ENCODE results near the gene LMO3. TPM values are rescaled to one million over a fixed set of nuclear protein-coding genes. Genes with fewer than 3 reads are reported as not detected.

Gene LMO3
- total RNA-seq, 1 donor from 2014 or later: 0.38 TPM

DNA sequence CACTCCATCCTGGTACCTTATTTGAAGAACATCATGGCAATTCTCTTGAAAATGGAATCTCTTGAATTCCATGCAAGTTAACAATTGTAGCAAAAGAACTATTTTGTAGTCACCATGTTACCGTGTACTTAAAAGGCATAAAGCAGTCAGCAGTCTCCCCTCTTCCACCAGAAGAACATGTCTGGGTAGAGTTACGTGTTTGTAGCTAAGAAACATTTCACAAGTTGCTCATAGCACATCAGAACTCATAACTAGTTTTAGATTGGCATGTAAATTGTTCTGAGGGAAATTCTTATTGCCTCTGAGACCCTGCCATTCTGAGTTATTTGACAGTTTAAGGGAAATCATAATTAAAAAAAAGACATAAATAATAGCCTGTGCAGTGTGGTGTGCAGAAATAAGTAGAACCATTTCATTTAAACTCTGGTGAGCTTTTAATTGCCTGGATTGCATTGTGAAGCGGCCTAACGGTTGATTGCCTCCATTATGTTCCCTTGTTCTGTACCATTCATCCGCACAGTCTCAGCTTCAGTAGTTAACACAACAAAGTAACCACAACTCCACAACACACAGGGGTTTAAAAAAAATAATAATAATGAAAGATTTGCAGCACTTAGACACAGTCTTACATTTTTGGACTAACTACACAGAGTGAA lies 2.6 kb downstream of the LMO3 start:
- intact Hi-C loops (cut with DNase I): no loop called here
- no peak for DNase-seq (ENCODE audit: low spot score)

GRCh38 chr12:16602412-16602811 lies 3.5 kb downstream of the LMO3 start:
- intact Hi-C loops (cut with DNase I): no loop called here
- DNase-seq (ENCODE audit: low spot score): no peak

GRCh38 chr12:16600525-16600924 lies 5.4 kb downstream of the LMO3 start:
- no peak for DNase-seq (ENCODE audit: low spot score)
- intact Hi-C loops (cut with DNase I): no loop called here

DNA sequence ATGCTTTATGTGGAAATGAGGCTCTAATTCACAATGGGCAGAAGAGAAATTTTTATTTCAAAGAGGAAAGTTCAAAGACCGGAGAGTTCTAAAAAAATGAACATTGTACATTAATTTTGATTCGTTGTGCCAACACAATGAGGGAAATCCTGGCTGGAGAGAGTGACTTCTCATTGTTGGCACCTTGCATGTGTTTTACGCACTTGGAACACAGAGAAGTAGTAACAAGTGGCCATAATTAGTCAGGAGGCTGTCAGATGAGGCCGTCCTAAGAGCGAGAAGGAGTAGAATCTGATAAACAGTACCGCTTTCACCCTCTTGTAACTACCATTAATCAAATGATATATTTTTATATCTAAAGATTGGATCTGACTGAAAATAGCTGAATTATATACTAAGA lies 6.9 kb downstream of the LMO3 start:
- intact Hi-C loops (cut with DNase I): no loop called here
- DNase-seq (ENCODE audit: low spot score): no peak

DNA sequence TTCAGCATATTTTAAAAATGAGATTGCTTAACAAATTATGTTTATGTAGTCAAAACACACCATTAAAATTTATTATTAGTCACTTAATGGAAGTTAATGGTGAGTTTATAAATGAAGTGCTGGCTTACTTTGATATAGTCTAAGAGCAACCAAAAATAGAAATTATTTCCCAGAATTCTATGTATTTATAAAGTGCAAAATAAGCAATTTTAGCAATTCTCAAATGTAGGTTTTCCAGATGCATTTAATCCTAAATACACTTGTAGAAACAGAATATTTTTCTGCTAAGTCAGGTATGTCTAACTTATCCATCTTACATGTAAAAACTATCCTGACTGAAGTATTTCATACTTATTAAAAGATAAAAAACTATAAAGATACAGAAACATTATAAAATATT lies 11.2 kb downstream of the LMO3 start:
- intact Hi-C loops (cut with DNase I): no loop called here
- no peak for DNase-seq (ENCODE audit: low spot score)

DNA sequence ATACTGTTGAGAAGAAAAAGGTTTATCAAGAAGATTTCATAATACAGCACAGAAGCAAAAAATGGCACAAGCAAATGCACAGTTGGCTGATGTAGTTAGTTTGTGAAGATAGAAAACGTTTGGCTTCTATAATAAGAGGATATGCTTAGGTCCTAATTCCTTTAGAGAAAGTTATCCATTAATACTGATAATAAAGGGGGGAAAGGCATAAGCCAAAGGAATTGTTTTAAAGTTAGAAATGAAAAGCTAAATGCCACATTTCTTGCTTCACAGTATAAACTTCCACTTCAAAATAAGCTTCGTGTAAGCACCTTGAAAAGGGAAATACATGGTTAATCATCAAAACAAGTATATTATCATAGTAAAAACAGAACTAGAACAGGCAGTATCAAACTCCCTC lies 12.4 kb downstream of the LMO3 start:
- no peak for DNase-seq (ENCODE audit: low spot score)
- intact Hi-C loops (cut with DNase I): no loop called here

DNA sequence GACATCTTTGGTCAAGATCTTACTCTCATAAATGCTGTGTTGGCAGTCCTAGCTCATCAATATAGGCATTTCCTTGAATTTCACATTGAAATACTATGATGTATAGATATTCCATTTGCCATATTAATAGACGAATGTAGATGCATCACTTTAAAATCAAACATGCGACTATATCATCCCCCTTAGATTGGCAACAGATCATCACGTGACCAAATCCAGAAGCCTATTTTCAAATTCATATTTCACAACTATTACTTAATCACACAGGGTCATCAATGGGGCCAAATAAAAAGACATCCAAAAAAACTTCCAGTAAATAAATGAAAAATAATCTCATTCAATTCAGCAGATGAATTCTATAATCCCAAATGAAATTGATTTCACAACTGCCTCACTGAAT lies 15.3 kb downstream of the LMO3 start:
- no peak for DNase-seq (ENCODE audit: low spot score)
- intact Hi-C loops (cut with DNase I): no loop called here

DNA sequence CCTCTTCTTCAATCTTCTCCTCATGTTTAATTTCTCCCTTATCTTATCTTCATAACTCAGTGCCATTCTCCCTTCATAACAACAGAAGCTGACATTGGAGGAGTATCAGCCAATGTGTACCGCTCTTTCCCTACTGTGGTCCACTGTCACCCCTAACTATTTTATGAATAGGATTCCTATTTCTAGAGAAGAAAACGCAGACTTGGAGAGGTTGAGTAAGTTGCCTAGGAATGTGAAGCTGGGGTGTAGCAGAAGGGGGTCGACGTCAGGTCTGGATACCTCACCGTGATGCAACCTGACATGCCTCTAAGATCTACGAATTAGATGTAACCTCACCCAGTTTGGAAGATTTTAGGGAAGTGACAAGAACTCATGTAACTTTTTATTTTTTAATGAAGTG lies 17.1 kb downstream of the LMO3 start:
- no peak for DNase-seq (ENCODE audit: low spot score)
- intact Hi-C loops (cut with DNase I): no loop called here

DNA sequence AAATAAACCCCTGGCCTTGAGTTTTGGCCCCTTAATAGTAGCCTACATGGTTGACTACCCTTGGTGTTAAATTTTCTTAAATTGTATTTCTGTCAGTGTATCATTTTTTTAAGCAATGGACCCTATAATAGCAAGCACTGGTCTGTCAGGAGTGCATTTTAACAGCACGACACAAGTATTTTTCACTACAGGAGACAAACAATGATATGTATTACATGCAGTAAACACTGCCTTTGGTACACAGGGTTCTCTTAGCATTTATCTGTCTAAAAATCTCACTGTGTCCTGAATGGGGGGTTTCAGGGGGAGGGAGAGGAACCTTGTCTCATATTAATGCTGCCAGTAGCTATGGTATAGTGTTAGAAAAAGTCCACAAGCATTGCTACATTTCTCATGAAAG lies 18.4 kb downstream of the LMO3 start:
- DNase-seq (ENCODE audit: low spot score): no peak
- intact Hi-C loops (cut with DNase I): no loop called here

- DNase-seq (ENCODE audit: low spot score): no peak
- intact Hi-C loops (cut with DNase I): no loop called here
These were observed 18.9 kb downstream of the LMO3 start for GRCh38 chr12:16587110-16587453.

- no peak for DNase-seq (ENCODE audit: low spot score)
- intact Hi-C loops (cut with DNase I): no loop called here
These were observed 19.4 kb downstream of the LMO3 start for GRCh38 chr12:16586350-16587109.

DNA sequence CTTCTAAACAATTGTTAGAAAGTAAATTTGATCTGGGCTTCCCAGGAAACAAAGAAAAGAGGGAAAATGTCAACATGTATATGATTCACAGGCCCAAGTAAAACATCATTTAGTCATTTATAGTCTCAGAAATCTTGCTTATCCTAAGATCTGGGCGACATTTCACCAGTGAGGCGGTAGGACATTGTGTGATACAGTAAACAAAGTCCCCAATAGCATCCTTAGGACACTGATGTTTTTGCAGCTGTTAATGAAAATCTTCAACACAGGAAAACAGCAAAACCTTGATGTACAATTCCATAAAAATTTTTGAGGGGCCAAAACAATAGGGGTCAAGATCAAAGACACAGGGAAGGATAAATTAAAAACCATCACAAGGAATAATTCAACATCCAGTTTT lies 20.2 kb downstream of the LMO3 start:
- intact Hi-C loops (cut with DNase I): no loop called here
- DNase-seq (ENCODE audit: low spot score): no peak

DNA sequence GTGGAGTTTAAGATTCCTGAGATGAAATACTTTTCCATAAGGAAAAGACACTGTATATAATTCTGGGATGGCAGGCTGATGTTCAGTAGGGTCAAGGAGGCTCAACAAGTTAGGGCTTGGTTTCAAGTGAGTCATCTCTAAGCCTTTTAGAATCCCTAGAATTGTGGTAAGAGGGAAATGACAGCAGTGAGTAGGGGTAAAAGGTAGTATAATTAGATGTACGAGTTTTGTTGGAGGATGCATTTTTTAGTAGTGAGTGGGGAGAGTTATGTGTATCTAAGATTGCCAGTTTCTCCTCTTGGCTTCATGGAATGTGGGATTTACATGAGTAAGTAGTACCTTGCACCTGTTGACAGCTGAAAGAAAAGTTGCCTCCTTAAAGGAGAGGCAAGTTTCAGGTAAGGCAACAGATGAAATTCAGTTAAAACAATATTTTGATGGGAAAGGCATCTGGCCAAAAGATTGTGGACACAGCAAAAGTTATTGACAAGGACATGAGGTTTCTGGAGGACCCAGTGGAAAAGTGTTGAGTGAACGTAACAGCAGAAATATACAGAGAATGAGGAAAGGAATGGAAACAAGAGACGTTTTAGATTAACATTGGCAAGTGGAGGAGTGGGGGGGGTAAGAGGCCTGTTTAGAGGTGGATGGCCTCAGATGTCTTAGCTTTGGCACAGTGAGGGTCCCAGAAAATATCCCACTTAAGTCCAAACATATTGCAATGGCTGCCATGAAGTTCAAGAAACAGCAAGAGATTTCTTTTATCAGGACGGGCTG lies 21.8 kb downstream of the LMO3 start:
- intact Hi-C loops (cut with DNase I): no loop called here
- DNase-seq (ENCODE audit: low spot score): no peak

DNA sequence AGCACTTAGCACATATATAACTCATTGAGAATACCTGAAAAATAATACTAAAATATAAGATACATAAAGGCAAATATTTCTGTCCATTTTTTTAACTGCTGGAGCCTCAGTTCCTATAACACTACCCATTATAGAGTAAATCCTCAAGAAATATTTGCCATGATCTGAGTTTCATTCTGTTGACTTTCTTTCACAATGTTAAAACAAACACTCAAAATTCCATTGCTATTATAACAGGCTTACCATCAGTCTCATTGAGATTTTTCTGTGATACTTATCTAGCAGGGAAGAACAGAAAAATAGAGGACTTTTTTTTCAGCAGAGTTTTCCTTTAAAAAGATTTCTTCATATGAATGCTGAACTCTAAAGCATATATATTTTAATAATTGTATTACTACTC lies 24.5 kb downstream of the LMO3 start:
- DNase-seq (ENCODE audit: low spot score): no peak
- intact Hi-C loops (cut with DNase I): no loop called here

- intact Hi-C loops (cut with DNase I): no loop called here
- DNase-seq (ENCODE audit: low spot score): no peak
These were observed 26.9 kb downstream of the LMO3 start for GRCh38 chr12:16579041-16579440.

DNA sequence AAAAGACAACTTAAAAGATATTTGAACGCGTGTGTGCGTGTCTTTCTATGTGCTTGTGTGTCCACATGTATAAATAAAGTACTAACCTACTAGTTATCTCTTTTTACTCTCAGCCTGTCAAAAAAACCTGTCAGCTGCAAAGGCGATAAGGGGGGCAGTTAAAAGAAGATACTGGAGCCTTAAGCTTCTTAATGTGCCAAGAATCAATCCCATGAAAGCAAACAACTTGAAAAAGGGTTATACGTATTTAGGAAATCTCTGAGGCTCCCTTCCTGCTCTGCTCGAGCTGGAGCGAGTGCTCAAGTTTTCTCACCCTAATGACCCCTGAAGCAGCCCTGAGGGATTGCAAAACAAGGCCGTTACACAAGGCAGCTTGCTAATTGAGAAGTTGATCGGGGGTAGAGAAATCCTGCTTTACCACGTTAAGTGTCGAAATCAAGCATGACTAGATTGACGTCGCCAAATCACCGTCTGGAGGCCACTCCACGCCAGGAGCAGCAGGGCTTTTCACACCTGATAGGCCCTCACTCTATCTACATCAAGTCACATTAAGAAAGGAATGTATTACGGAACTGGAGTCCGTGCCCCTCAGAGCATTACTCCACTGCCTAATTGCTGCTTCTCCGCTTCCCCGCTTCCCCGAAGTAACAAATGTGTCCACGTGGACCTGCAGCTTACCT lies 32.4 kb downstream of the LMO3 start:
- DNase-seq (ENCODE audit: low spot score): no peak
- intact Hi-C loops (cut with DNase I): no loop called here

DNA sequence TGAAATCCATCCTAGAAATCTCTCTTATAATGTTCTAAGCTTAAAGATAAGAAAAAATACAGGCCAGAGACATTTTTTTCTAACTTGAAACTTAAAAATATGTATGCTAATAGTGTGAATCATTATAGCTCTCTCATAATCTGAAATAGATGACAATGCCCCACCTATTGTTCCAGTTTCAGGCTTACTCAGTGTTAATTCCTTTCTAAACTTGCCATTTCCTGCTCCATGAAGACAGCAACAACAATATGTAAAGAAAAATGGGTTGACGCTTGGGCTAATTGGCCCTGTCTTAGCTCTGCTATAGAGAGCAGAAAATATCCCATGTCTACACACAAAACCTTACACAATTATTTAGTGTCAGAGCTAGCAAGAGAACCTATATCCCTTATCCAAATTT lies 37.1 kb downstream of the LMO3 start:
- intact Hi-C loops (cut with DNase I): no loop called here
- DNase-seq (ENCODE audit: low spot score): no peak

DNA sequence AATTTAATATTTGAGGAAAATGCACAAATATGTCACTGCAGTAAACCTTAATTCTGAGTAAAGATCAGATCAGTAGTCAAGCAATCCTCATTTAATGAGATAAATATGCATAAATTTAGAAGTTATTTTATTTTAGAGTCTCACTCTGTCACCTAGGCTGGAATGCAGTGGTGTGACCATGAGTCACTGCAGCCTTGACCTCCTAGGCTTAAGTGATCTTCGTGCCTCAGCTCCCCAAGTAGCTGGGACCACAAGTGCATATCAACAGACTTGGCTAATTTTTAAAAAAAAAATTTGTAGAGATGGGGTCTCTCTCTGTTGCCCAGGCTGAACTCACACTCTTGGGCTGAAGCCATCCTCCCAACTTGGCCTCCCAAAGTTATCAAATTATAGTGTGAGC lies 41.3 kb downstream of the LMO3 start:
- DNase-seq (ENCODE audit: low spot score): no peak
- intact Hi-C loops (cut with DNase I): no loop called here

- intact Hi-C loops (cut with DNase I): no loop called here
- DNase-seq (ENCODE audit: low spot score): no peak
These were observed 42.5 kb downstream of the LMO3 start for GRCh38 chr12:16563504-16563903.

DNA sequence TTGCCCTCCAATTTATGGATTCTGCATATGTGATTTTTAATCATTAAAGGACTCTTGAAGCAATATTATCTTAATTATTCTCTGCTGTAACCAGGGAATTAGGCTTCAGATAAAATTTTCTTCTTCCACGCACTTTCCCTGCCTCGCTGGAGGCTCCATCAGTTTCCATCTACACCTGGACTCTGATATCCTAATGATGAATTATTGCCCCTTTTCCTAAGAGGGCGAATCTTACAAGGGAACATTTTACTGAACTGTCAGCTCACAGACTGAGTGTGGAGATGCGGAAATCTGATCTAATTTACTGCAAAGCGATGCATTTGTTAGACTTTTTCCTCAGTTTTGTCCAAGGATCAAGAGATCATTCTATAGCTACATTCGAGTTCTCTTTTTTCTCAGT lies 43.0 kb downstream of the LMO3 start:
- intact Hi-C loops (cut with DNase I): no loop called here
- no peak for DNase-seq (ENCODE audit: low spot score)

Data from cardiac septum (tissue), 1 donor.